Testis (tissue), 3 donors: ENCODE measurements around the gene ZFYVE1. TPM values are rescaled to one million over a fixed set of nuclear protein-coding genes. Genes with fewer than 3 reads are reported as not detected.
A peak's percentile ranks its signal among the peaks of the same experiment; 100 is the strongest.
"Not testable (repeated sequence)": the region's sequence is repeated elsewhere in the genome, so short reads cannot be mapped to it uniquely, and the experiment has no call there.

ENCODE experiments used
- DNase-seq: peaks from one replicate; pipeline ENCODE4 v3.0.0-alpha.2; 2019
- H3K27ac ChIP-seq, 2 donors: fragments of 200-600 bp; sonication (generic); one replicate each; pipeline ENCODE4 v1.5.1; 2019
- H3K27me3 ChIP-seq: fragments of 200-600 bp; sonication (generic); one replicate; pipeline ENCODE4 v1.5.1; 2019
- H3K36me3 ChIP-seq: fragments of 200-600 bp; sonication (generic); one replicate; pipeline ENCODE4 v1.5.1; 2017; ENCODE audit warnings: low read depth; ENCODE audit errors: missing control alignments
- H3K4me1 ChIP-seq: fragments of 200-600 bp; sonication (generic); one replicate; pipeline ENCODE4 v1.5.1; 2019
- H3K4me3 ChIP-seq, 2 donors: fragments of 200-600 bp; sonication (generic); one replicate each; pipeline ENCODE4 v1.5.1; 2017 to 2019
- H3K9me3 ChIP-seq: fragments of 200-600 bp; sonication (generic); one replicate; pipeline ENCODE4 v1.5.1; 2017
- CTCF ChIP-seq, 3 experiments: fragments of 450-650 bp in 2 of 3; fragments of 200-600 bp in 1 of 3; sonication (generic) in 1 of 3; IDR thresholded peaks; one replicate each; pipeline ENCODE4 v1.5.1; 2016 to 2019; ENCODE audit warnings: antibody characterized with exemption in 3 of 3, mild to moderate bottlenecking in 2 of 3, moderate library complexity in 1 of 3
- POLR2A ChIP-seq: fragments of 450-650 bp; IDR thresholded peaks from one replicate; pipeline ENCODE4 v1.6.1; 2017; ENCODE audit warnings: antibody characterized with exemption, mild to moderate bottlenecking, moderate library complexity
- WGBS, 2 donors: methylation state at CpG; one replicate each; pipeline ENCODE4 v1.1.5; 2018; 5-methylcytosine and 5-hydroxymethylcytosine counted together
- intact Hi-C: fragments of 100-400 bp; cut with DNase I; formaldehyde crosslinking; loops from one replicate; pipeline ENCODE4 v1.15.1; 2023; ENCODE audit warnings: low total_unique reads
- polyA plus RNA-seq: library from polyadenylated mRNA; stranded (reverse); fragments of 350-450 nt; fragmentation: Illumina TruSeq; extraction: RNeasy Lipid Tissue Mini Kit (QIAGEN cat#74804); gene quantifications from one replicate; pipeline ENCODE4 v1.2.3, GENCODE V29; 2014; ENCODE audit warnings: low read depth, low replicate concordance; ENCODE audit not compliant: insufficient read depth
- total RNA-seq, 2 donors: library from RNA; depleted of rRNA; stranded (reverse); fragments of >200 nt; gene quantifications; one replicate each; pipeline ENCODE4 v1.2.3, GENCODE V29; 2016

The ZFYVE1 gene
- total and polyA plus RNA-seq, 3 donors from 2014 or later: 29.0 to 39.6 (median 30.6) TPM

DNA sequence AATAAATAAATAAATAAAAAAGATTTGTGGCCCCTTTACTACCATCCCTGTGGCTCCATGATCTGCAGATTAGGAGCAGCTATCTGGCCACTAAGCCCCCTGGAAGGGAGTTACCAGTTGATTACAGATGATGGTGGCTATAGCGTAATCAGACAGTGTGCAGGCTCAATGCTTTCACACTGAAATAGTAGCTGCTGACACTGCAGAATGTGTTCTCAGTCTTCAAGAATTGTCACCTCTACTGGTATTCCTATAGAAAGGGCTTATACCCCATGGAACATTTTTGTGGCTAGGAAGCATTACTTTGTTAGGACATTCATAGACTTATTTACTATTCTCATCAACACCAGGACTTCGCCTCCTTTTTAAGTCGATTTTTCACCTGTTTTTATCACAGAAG, 69.7 kb downstream of the ZFYVE1 start:
- H3K27me3 ChIP-seq: no peaks in the 10 kb centered on the region
- no peak overlapping the region for H3K4me3 ChIP-seq
- TF ChIP-seq POLR2A (no peak), CTCF (IDR thresholded peaks at IDR 0.05) (no peak)
- no peaks in the 10 kb centered on the region for H3K36me3 ChIP-seq
- intact Hi-C loops: no loop called here
- 87 to 96% methylated on average over 3 of the region's 3 CpGs for WGBS, 2 donors
- H3K9me3 ChIP-seq: no peaks in the 10 kb centered on the region
- no peak overlapping the region for H3K27ac ChIP-seq
- no peaks in the 10 kb centered on the region for H3K4me1 ChIP-seq
- no peak for DNase-seq

- H3K36me3 ChIP-seq, H3K27ac ChIP-seq: not testable (repeated sequence)
Measured at GRCh38 chr14:72956741-72957140, 70.2 kb downstream of the ZFYVE1 start.

GRCh38 chr14:72952171-72952570, 74.7 kb downstream of the ZFYVE1 start:
- H3K27me3 ChIP-seq: no peaks in the 10 kb centered on the region
- TF ChIP-seq POLR2A (no peak), CTCF (IDR thresholded peaks at IDR 0.05) (no peak)
- H3K36me3 ChIP-seq: no peaks in the 10 kb centered on the region
- no peaks in the 10 kb centered on the region for H3K9me3 ChIP-seq
- intact Hi-C loops: no loop called here
- H3K4me3 ChIP-seq: no peak overlapping the region
- WGBS, 2 donors: 72 to 97% methylated on average over 3 of the region's 3 CpGs
- no peak overlapping the region for H3K27ac ChIP-seq
- H3K4me1 ChIP-seq: no peaks in the 10 kb centered on the region
- no peak for DNase-seq

More at GRCh38 chr14:72956741-72957140, 70.2 kb downstream of the ZFYVE1 start:
- intact Hi-C loops, DNase-seq, H3K9me3 ChIP-seq, H3K4me3 ChIP-seq, H3K4me1 ChIP-seq, H3K27me3 ChIP-seq: not testable (repeated sequence)
- WGBS, 2 donors: 96 to 98% methylated on average over 9 of the region's 9 CpGs

DNA sequence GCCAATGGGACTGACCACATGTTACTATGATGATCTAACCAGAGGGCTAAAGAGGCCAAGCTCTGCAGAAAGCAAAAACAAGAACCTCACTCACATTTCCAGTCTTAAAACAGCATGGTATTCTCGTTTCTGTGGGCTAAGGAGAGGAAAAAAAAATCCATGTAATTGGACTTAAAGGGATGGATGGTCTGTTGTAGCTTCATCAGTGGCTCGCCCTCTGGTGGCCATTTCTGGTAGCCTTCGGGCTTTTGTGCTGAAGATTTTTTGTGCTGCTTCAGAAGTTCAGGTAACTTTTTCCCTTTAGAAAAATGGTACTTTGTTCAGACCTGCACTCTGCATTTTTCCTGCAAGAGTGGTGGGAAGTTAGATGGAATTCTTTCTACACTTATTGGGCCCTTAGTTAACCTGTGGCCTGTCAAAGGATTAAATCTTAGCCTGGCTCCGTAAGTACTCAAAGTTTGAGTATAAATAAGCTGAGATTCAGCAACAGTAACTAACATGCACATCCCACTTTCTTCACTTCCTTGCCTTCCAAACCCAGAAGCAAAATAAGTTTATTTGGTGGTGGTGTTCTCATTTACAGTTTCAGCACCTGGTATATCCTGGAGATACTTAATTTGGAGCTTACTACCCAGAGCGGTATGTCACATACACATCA, 78.3 kb downstream of the ZFYVE1 start:
- WGBS, 2 donors: 43 to 46% methylated on average over 5 of the region's 5 CpGs
- TF ChIP-seq POLR2A (no peak), CTCF (IDR thresholded peaks at IDR 0.05) (peak; percentile 79 to 94 (median 93))
- Histone ChIP-seq H3K9me3 (no peaks in the 10 kb centered on the region), H3K4me1 (no peaks in the 10 kb centered on the region), H3K27ac (no peak overlapping the region), H3K27me3 (no peaks in the 10 kb centered on the region), H3K4me3 (no peak overlapping the region), H3K36me3 (no peaks in the 10 kb centered on the region)
- DNase-seq: peak; percentile 91
- intact Hi-C loops: no loop called here

GRCh38 chr14:72947366-72948160, 79.3 kb downstream of the ZFYVE1 start:
- no peaks in the 10 kb centered on the region for H3K4me1 ChIP-seq
- no peak for DNase-seq
- intact Hi-C loops: no loop called here
- H3K27ac ChIP-seq: no peak overlapping the region
- no peaks in the 10 kb centered on the region for H3K9me3 ChIP-seq
- WGBS, 2 donors: 82 to 83% methylated on average over 7 to 9 of the region's 9 CpGs
- no peak for TF ChIP-seq CTCF (IDR thresholded peaks at IDR 0.05)
- no peak for TF ChIP-seq POLR2A
- H3K27me3 ChIP-seq: no peaks in the 10 kb centered on the region
- no peak overlapping the region for H3K4me3 ChIP-seq
- no peaks in the 10 kb centered on the region for H3K36me3 ChIP-seq
